Coronary artery (tissue), 2 donors: Measurements from ENCODE around the gene TTC33.

ENCODE experiments used
- DNase-seq: peaks from one replicate; pipeline ENCODE4 v3.0.0-alpha.2; 2017; ENCODE audit warnings: low spot score
- H3K27ac ChIP-seq, 2 donors: fragments of 200-600 bp; sonication (generic); one replicate each; pipeline ENCODE4 v1.5.1; 2016 to 2019
- H3K4me3 ChIP-seq: fragments of 200-600 bp; sonication (generic); 2 replicates; pipeline ENCODE4 v1.5.1; 2016; ENCODE audit warnings: mild to moderate bottlenecking, moderate library complexity
- CTCF ChIP-seq: fragments of 200-600 bp; sonication (generic); IDR thresholded peaks from one replicate; pipeline ENCODE4 v1.5.1; 2019; ENCODE audit warnings: antibody characterized with exemption

The TTC33 gene, protein sequence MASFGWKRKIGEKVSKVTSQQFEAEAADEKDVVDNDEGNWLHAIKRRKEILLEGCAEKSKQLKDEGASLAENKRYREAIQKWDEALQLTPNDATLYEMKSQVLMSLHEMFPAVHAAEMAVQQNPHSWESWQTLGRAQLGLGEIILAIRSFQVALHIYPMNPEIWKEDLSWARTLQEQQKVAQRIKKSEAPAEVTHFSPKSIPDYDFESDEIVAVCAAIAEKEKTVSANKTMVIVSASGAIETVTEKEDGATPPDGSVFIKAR

GRCh38 chr5:40755407-40756365, at the start of gene TTC33:
Gene TTC33 (minus strand): TSS chr5:40755961. CDS start chr5:40747018, 8,943 bp downstream.
- Histone ChIP-seq H3K27ac (peak within 1 kb of the TSS; percentile 86 to 92), H3K4me3 (peak within 1 kb of the TSS; percentile 89)
- peak; percentile 96 for DNase-seq
- TF ChIP-seq CTCF = peak; percentile 28

- Histone ChIP-seq H3K4me3 (no peak overlapping the region), H3K27ac (no peak overlapping the region)
- DNase-seq = no peak
- TF ChIP-seq CTCF = no peak
Measured at GRCh38 chr5:40801771-40802562, 46.2 kb upstream of the TTC33 start.

DNA sequence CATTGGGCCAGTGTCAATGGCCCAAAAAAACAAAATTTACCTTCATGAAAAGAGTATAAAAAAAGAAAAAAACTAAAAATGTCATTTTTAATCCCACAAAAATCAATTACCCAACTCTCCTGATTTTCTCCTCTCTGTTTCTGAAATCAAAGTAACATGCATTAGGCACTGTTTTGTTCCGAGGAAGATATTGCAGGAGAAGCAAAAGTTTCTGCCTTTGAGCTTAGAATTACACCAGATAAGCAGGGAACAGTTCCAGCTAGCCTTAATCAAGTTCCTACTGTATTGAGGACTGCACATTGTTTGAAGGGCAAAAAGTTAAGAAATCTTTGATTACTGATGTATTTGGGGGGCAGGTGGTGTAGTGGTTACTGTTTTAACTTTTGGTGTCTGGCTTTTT, 43.5 kb upstream of the TTC33 start:
- no peak for TF ChIP-seq CTCF
- H3K4me3 ChIP-seq = peak overlapping the region; percentile 99

DNA sequence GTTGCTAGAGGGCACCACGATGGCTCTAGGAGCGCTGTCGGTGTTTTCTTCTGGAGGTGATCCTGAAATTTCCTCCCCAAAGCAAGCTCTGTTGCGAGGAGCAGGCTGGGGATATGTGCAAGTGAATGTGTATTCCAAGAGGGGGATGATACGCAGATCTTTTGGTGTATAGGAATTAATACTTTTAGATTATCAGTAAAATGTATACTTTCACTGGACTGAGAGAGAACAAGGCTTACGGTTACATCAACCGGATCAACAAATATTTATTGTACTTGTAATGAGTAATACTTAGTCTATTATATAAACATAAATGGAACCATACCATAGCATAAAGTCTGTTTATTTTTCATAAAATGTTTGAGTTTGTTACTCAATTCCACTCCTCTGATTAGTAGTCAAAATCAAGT, 43.0 kb upstream of the TTC33 start:
- Histone ChIP-seq H3K4me3 (peak overlapping the region; percentile 99), H3K27ac (peak overlapping the region; percentile 93 to 98)
- no peak for TF ChIP-seq CTCF
- DNase-seq = no peak

More for the DNA sequence above, 43.5 kb upstream of the TTC33 start:
- no peak overlapping the region for H3K27ac ChIP-seq
- no peak for DNase-seq

DNA sequence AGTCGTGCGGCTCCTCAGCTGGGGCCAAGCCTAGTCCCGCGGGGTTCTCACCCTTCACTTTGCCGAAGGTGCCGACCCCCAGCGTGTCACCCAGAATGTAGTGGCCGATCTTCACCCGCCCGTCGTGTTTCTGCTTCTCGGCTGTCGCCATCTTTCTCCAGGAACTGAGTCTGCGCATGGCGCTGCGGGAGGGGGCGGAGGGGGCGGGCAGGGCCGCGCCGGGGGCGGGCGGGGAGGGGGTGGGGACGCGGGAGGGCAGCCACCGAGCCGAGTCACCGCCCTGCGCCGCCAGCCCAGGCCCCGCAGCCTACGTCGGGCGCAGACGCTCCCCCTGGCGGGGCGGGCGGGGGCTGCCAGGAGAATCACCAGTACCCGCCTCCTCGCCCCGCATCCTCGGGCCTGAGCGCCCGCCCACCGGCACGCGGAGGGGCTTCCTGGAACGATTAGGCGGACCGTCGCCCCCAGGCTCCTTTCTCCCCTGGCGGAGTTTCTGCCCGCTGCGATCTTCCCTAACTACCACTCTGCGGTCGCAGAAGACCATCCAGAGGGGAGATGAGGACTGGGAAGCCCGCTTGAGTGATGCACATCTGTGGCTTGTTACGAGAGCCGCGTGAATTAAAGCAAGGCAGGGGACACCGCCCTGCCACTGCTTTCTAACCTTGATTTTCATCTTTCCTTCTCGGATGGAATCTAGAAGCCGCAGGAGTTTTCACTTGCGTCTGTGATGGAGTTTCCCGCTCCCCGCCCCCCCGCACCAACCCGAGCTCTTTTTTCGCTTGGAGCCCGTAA, 42.4 kb upstream of the TTC33 start, which contains the start of gene PRKAA1:
Gene PRKAA1 (minus strand): TSS at position 363 of the 789 bp plus-strand sequence. CDS start 185 bp downstream, at position 178.
- Histone ChIP-seq H3K4me3 (peak within 1 kb of the TSS; percentile 99), H3K27ac (peak within 1 kb of the TSS; percentile 93 to 98)
- DNase-seq = peak; percentile 93
- TF ChIP-seq CTCF = peak; percentile 46
